Heart left ventricle (tissue), 16 donors: Measurements from ENCODE around the gene NONO. TPM values are rescaled to one million over a fixed set of nuclear protein-coding genes. Genes with fewer than 3 reads are reported as not detected.
A peak's percentile ranks its signal among the peaks of the same experiment; 100 is the strongest.
"Not testable (repeated sequence)": the region's sequence is repeated elsewhere in the genome, so short reads cannot be mapped to it uniquely, and the experiment has no call there.

Experiments used
- ATAC-seq, 4 donors: fragments of 200-7000 bp; cut with Tn5 transposase; one replicate each; pipeline ENCODE4 v1.9.1; 2020 to 2022; ENCODE audit warnings: moderate library complexity in 4 of 4, mild to moderate bottlenecking in 3 of 4, moderate number of reproducible peaks in 1 of 4
- DNase-seq, 5 donors: peaks; one replicate each; pipeline ENCODE4 v3.0.0-alpha.2; 2020
- H3K27ac ChIP-seq, 12 donors: fragments of 200-600 bp; sonication (generic) in 4 of 12; one replicate each; pipeline versions ENCODE4 v1.5.0 to v1.8.0; 2016 to 2022; ENCODE audit warnings: mild to moderate bottlenecking in 2 of 12
- H3K27me3 ChIP-seq, 9 donors: fragments of 200-600 bp; sonication (generic) in 2 of 9; one replicate each; pipeline versions ENCODE4 v1.5.1 to v1.8.0; 2016 to 2022; ENCODE audit warnings: mild to moderate bottlenecking in 3 of 9
- H3K36me3 ChIP-seq, 9 donors: fragments of 200-600 bp; sonication (generic) in 2 of 9; one replicate each; pipeline versions ENCODE4 v1.5.0 to v1.8.0; 2018 to 2022; ENCODE audit warnings: mild to moderate bottlenecking in 2 of 9
- H3K4me1 ChIP-seq, 12 donors: fragments of 200-600 bp; sonication (generic) in 4 of 12; one replicate each; pipeline versions ENCODE4 v1.5.0 to v1.8.0; 2016 to 2022; ENCODE audit warnings: mild to moderate bottlenecking in 3 of 12
- H3K4me3 ChIP-seq, 12 donors: fragments of 200-600 bp; sonication (generic) in 4 of 12; one replicate each; pipeline versions ENCODE4 v1.5.0 to v1.8.0; 2017 to 2022; ENCODE audit warnings: mild to moderate bottlenecking in 9 of 12, moderate library complexity in 4 of 12
- H3K9me3 ChIP-seq, 12 donors: fragments of 200-600 bp; sonication (generic) in 4 of 12; one replicate each; pipeline versions ENCODE4 v1.5.0 to v1.8.0; 2016 to 2022; ENCODE audit warnings: mild to moderate bottlenecking in 1 of 12
- POLR2A ChIP-seq, 2 donors: fragments of 450-650 bp; IDR thresholded peaks; one replicate each; pipeline ENCODE4 v1.6.1; 2017; ENCODE audit warnings: antibody characterized with exemption in 2 of 2, mild to moderate bottlenecking in 2 of 2, moderate library complexity in 2 of 2
- WGBS, 4 donors: extraction: QIAGEN DNeasy Blood & Tissue Kit in 2 of 4; methylation state at CpG; one replicate each; pipeline versions ENCODE4 v1.1.5 to v1.1.7; 2013 to 2018; 5-methylcytosine and 5-hydroxymethylcytosine counted together
- intact Hi-C, 10 donors: fragments of 100-400 bp; cut with DNase I; formaldehyde crosslinking; loops; one replicate each; pipeline versions ENCODE4 v1.11.1 to v1.14.2; 2022
- polyA plus RNA-seq, 2 donors: library from polyadenylated mRNA; stranded (reverse); fragments of 200-250 nt; gene quantifications; one replicate each; pipeline ENCODE4 v1.2.3, GENCODE V29; 2013
- total RNA-seq, 9 donors: library from RNA; depleted of rRNA in 2 of 9; stranded (reverse); fragments of >200 nt in 2 of 9; fragmentation: NEBNext Ultra II Directional in 3 of 9; extraction: Animal tissue kit (Norgen Biotek cat#: 25700) in 3 of 9; gene quantifications; one replicate each; pipeline versions ENCODE4 v1.1.0 to v1.2.4, GENCODE V29; 2016 to 2023
- TF ChIP-seq, protein P1 (sequence below), 12 donors: fragments of 200-600 bp; sonication (generic) in 4 of 12; IDR thresholded peaks; one replicate each; pipeline versions ENCODE4 v1.5.0 to v1.8.0; 2018 to 2022; ENCODE audit warnings: antibody characterized with exemption in 12 of 12, mild to moderate bottlenecking in 5 of 12
- donor health status: ischemic (EF 13 %, LVEDD 7.1; RV severe dilation, severe dysfunction).
- donor health status: healthy with polysubstance abuse.
- donor health status: DM: no; HTN: yes; CAD: no.
- donor health status: DM: no; HTN: no; CAD: no.
- donor health status: ischemic (EF 25% LVEDD 6.9; RV normal size, moderate dysfunction).
- donor health status: ischemic (EF 25% LVEDD 5.7; RV mildly dilated, moderate dysfunction).
- donor health status: healthy.
- donor health status: DM: yes; HTN: yes; CAD: no.
- donor health status: ischemic (EF 35%, LVEDD 5.7; RV mildly dilated, moderate dysfunction).
- donor health status: nonischemic (EF 11% LVEDD 7.7; RV severe dilation, severe dysfunction).
- donor health status: DM: yes; HTN: yes; CAD: no.
- donor health status: PGD.
- donor health status: ischemic (EF 29% LVEDD 5.4; RV normal size, mild dysfunction).
- donor health status: nonischemic (EF 23%, LVEDD 6.1; RV moderate dilation, normal function).

NONO gene
- total and polyA plus RNA-seq, 11 donors: 38.9 to 177 (median 113) TPM

DNA sequence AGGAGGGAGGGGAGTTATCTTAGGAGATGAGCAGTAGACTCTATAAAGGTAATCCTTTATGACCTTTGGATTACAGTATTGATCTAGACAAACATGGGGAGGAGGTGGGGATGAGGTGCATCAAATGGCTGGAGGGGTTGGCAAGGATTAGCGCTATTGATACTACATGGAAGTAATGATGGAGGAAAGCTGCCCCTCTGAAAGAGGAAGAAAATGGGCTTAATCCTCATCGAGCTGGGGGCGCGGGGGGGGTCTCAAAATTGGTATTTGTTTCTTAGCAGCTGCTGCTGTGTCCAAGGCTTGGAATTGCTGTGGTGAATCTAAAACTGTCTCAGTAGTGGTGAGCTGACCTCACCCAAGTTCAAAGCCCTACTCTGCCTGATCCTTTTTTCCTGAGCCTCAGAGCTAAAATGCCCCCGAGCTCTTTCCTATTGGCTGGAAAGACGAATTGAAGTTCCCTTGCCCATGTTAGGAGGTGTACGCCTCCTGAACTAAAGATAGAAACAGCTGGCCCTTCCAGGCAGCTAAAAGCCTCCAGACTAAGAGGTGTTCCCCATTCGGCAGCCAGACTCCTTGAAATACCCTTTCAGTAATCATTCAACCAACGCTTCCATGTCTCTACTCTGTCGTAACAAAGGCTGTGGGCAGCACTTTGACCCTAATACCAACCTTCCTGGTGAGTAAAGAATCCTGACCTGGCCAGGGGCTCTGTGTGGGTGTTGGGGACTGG is 17.9 kb downstream of the NONO start, which contains the start of gene ITGB1BP2:
TSS of gene ITGB1BP2 (plus strand) at position 556 of the 730 bp plus-strand sequence. CDS start at position 613, 57 bp downstream.
- H3K27ac ChIP-seq: peak within 1 kb of the TSS; percentile 28 to 88 (median 79)
- TF ChIP-seq, protein P1, sequence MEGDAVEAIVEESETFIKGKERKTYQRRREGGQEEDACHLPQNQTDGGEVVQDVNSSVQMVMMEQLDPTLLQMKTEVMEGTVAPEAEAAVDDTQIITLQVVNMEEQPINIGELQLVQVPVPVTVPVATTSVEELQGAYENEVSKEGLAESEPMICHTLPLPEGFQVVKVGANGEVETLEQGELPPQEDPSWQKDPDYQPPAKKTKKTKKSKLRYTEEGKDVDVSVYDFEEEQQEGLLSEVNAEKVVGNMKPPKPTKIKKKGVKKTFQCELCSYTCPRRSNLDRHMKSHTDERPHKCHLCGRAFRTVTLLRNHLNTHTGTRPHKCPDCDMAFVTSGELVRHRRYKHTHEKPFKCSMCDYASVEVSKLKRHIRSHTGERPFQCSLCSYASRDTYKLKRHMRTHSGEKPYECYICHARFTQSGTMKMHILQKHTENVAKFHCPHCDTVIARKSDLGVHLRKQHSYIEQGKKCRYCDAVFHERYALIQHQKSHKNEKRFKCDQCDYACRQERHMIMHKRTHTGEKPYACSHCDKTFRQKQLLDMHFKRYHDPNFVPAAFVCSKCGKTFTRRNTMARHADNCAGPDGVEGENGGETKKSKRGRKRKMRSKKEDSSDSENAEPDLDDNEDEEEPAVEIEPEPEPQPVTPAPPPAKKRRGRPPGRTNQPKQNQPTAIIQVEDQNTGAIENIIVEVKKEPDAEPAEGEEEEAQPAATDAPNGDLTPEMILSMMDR (IDR thresholded peaks at IDR 0.05): no peak
- peak; percentile 3 to 53 for TF ChIP-seq POLR2A (IDR thresholded peaks at IDR 0.05)
- intact Hi-C loops: no loop called here
- no peaks in the 10 kb centered on the region for H3K9me3 ChIP-seq
- ATAC-seq (peak; percentile 87 to 95 (median 88)), DNase-seq (peak in 4 of 5 donors; percentile 23 to 48 (median 33))
- peaks cover 0 to 16% (median 3%) of the 10 kb centered on the region in 12 donors for H3K4me1 ChIP-seq
- peaks cover 0 to 57% (median 44%) of the 10 kb centered on the region in 9 donors for H3K36me3 ChIP-seq
- H3K4me3 ChIP-seq: peak within 1 kb of the TSS; percentile 0 to 58 (median 44)
- 43 to 63% (median 48%) methylated on average over 10 of the region's 10 CpGs for WGBS, 4 donors
- H3K27me3 ChIP-seq: no peaks in the 10 kb centered on the region

DNA sequence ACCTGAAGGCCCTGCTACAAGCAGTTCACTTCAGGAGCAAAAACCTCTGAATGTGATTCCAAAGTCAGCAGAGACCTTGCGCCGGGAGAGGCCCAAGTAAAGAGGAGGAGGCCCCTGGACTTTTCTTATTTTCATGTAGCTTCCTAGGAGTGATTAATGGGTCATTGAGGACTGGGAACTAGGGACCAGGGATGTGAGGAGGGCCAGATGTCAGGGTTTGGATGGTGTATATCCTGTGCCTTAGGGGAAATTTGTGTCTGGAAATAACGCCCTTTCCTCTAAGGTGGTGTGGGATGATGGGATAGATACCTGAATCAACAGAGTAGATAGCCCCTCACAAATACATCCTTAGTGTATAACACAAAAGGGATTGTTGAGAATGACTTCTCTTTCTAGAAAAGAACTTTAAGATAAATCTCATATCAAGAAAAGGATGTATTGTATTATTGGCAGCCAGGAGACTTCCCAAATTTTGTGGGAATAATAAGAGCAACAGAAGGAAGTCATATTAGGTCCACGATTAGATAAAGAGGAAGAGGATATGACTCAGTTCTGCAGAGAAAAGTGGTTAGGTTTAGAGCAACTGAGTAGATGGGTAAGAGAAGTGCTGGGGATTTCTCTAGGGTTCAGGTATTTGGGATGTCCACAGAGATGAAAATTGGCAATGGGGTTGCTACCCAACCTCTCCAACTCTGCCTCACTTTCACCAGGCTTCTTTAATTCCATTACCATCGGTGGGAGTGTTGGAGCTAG is 19.2 kb downstream of the NONO start:
- H3K9me3 ChIP-seq: no peaks in the 10 kb centered on the region
- peaks cover 0 to 16% (median 3%) of the 10 kb centered on the region in 12 donors for H3K4me1 ChIP-seq
- intact Hi-C loops: no loop called here
- H3K27me3 ChIP-seq: no peaks in the 10 kb centered on the region
- WGBS, 4 donors: 23 to 50% (median 33%) methylated on average over 5 of the region's 5 CpGs
- H3K27ac ChIP-seq: peak overlapping the region in 11 of 12 donors; percentile 52 to 88 (median 81)
- peak overlapping the region; percentile 0 to 58 (median 44) for H3K4me3 ChIP-seq
- peaks cover 0 to 44% (median 31%) of the 10 kb centered on the region in 9 donors for H3K36me3 ChIP-seq
- DNase-seq (no peak), ATAC-seq (peak in 2 of 4 donors; percentile 4 to 32)
- no peak for TF ChIP-seq POLR2A (IDR thresholded peaks at IDR 0.05)
- TF ChIP-seq, protein P1 (IDR thresholded peaks at IDR 0.05): no peak

DNA sequence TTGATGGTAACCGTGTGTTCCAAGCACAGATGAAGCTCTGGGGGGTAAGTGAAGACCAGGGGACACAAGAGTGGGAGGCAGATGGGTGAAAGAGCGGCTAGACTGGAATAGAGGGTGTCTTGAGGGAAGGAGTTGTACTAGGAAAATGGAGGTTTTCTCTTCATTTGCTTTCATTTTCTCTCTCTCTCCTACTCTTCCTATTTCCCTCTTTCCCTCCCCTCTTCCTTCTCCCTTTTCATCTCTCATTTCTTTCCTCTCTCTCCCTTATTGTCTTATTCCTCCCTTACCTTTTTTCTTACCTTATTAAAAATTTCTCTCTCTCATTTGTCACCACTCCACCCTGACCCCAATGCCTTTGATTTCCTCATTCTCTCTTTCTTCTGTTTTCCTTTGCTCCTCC is 21.1 kb downstream of the NONO start:
- Histone ChIP-seq H3K4me1 (peaks cover 0 to 16% (median 3%) of the 10 kb centered on the region in 12 donors), H3K27me3 (no peaks in the 10 kb centered on the region), H3K36me3 (peaks cover 0 to 25% (median 12%) of the 10 kb centered on the region in 9 donors), H3K9me3 (no peaks in the 10 kb centered on the region), H3K4me3 (no peak overlapping the region), H3K27ac (no peak overlapping the region)
- TF ChIP-seq, protein P1 (IDR thresholded peaks at IDR 0.05): no peak
- TF ChIP-seq POLR2A (IDR thresholded peaks at IDR 0.05): no peak
- DNase-seq (no peak), ATAC-seq (no peak)
- 63 to 97% (median 82%) methylated on average over 2 of the region's 2 CpGs for WGBS, 4 donors
- intact Hi-C loops: no loop called here

DNA sequence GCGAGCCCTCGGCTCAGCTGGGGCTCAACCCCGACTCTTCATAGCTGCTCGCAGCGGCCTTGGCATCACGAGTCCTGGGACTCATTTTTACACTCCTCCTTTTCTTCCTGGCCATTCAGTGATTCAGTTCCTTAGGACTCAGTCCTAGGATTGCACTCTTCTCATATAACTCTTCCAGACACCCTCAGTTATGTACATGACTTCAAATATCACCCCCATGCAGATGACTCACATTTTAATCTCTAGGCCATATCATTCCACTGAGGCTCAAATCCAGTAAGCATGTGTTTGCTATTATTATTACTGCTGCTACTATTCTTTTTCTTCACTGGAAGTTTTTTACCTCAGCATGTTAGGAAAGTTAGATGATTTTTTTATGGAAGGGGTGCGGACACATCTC is 32.5 kb downstream of the NONO start:
- H3K27ac ChIP-seq: no peak overlapping the region
- no peaks in the 10 kb centered on the region for H3K27me3 ChIP-seq
- ATAC-seq (no peak), DNase-seq (no peak)
- TF ChIP-seq, protein P1 (IDR thresholded peaks at IDR 0.05): no peak
- no peak for TF ChIP-seq POLR2A (IDR thresholded peaks at IDR 0.05)
- no peak overlapping the region for H3K4me3 ChIP-seq
- 86 to 96% (median 93%) methylated on average over 7 of the region's 7 CpGs for WGBS, 4 donors
- no peaks in the 10 kb centered on the region for H3K9me3 ChIP-seq
- intact Hi-C loops: no loop called here
- no peaks in the 10 kb centered on the region for H3K4me1 ChIP-seq
- H3K36me3 ChIP-seq: no peaks in the 10 kb centered on the region

DNA sequence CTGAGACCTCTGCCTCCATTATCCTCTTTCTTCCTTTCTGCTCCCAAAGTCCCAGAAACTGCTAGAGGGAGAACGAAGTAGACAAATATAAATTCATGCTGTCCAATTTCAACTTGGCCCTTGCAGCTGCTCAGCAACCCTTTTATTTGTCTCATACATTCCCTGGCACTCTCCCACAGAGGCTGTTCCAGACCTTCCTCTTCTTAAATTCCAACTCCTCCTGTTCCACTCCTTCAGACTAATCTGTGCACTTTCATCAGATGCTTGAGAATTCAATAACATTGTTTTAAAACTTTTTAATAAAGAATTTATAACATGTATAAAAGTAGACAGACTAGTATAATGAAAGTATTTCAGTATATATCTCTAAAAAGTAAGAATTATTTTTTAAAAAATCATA is 33.5 kb downstream of the NONO start:
- peak in 2 of 4 donors; percentile 42 to 60 for ATAC-seq
- H3K4me3 ChIP-seq, H3K27me3 ChIP-seq, H3K9me3 ChIP-seq, DNase-seq, H3K36me3 ChIP-seq, H3K4me1 ChIP-seq, intact Hi-C loops: not testable (repeated sequence)
- H3K27ac ChIP-seq: peak overlapping the region in 1 of 12 donors; percentile 26
- WGBS, 4 donors: 44 to 63% methylated on average over 1 of the region's 1 CpG; no CpG with 5 or more reads in 2 of the 4 donors
